Ovary (tissue), 9 donors: ENCODE measurements around the gene SH3BGRL3. TPM values are rescaled to one million over a fixed set of nuclear protein-coding genes. Genes with fewer than 3 reads are reported as not detected.

ENCODE experiments used
- DNase-seq, 5 donors: peaks; one replicate each; pipeline ENCODE4 v3.0.0-alpha.2; 2019 to 2020
- H3K27ac ChIP-seq, 2 donors: fragments of 200-600 bp; one replicate each; pipeline versions ENCODE4 v1.5.1 to v1.8.0; 2019 to 2022
- H3K27me3 ChIP-seq: fragments of 200-600 bp; one replicate; pipeline ENCODE4 v1.8.0; 2022
- H3K36me3 ChIP-seq: fragments of 200-600 bp; sonication (generic); one replicate; pipeline ENCODE4 v1.5.1; 2019
- H3K4me1 ChIP-seq: one replicate; pipeline ENCODE4 v1.8.1; 2013; ENCODE audit warnings: mild to moderate bottlenecking, moderate library complexity; ENCODE audit not compliant: insufficient read depth
- H3K4me3 ChIP-seq: fragments of 200-600 bp; sonication (generic); one replicate; pipeline ENCODE4 v1.5.1; 2017
- H3K9me3 ChIP-seq, 2 donors: fragments of 200-600 bp in 1 of 2; sonication (generic) in 1 of 2; one replicate each; pipeline versions ENCODE4 v1.5.1 to v1.8.1; 2013 to 2019; ENCODE audit warnings: mild to moderate bottlenecking in 1 of 2, moderate library complexity in 1 of 2
- CTCF ChIP-seq, 3 donors: fragments of 450-650 bp in 2 of 3; fragments of 200-600 bp in 1 of 3; IDR thresholded peaks; one replicate each; pipeline versions ENCODE4 v1.5.1 to v1.8.0; 2016 to 2022; ENCODE audit warnings: antibody characterized with exemption in 3 of 3, mild to moderate bottlenecking in 1 of 3
- EP300 ChIP-seq: sonication (generic); formaldehyde crosslinking; IDR thresholded peaks from one replicate; pipeline ENCODE4 v1.6.1; 2017; ENCODE audit warnings: antibody characterized with exemption
- POLR2A ChIP-seq: fragments of 450-650 bp; IDR thresholded peaks from one replicate; pipeline ENCODE4 v1.6.1; 2017; ENCODE audit warnings: antibody characterized with exemption, mild to moderate bottlenecking, moderate library complexity
- WGBS, 3 donors: extraction: QIAGEN DNeasy Blood & Tissue Kit in 1 of 3; methylation state at CpG; one replicate each; pipeline versions ENCODE4 v1.1.5 to v1.1.7; 2013 to 2017; 5-methylcytosine and 5-hydroxymethylcytosine counted together
- intact Hi-C, 4 donors: fragments of 100-400 bp; cut with DNase I; formaldehyde crosslinking; loops; one replicate each; pipeline versions ENCODE4 v1.11.0 to v1.15.1; 2022 to 2023
- polyA plus RNA-seq, 2 donors: library from polyadenylated mRNA; stranded (reverse); fragments of 200-250 nt in 1 of 2; fragments of 350-450 nt in 1 of 2; fragmentation: Illumina TruSeq in 1 of 2; extraction: RNeasy Lipid Tissue Mini Kit (QIAGEN cat#74804) in 1 of 2; gene quantifications; one replicate each; pipeline ENCODE4 v1.2.3, GENCODE V29; 2013 to 2014
- total RNA-seq, 7 donors: library from RNA; depleted of rRNA in 2 of 7; stranded (reverse); fragments of >200 nt in 2 of 7; fragmentation: NEBNext Ultra II Directional in 3 of 7; extraction: Animal tissue kit (Norgen Biotek cat#: 25700) in 3 of 7; gene quantifications; one replicate each; pipeline versions ENCODE4 v1.1.0 to v1.2.4, GENCODE V29; 2016 to 2023
- donor health status: DM: no; HTN: no; CAD: no; lungs with moderate emphysema.
- donor health status: DM: no; HTN: no; CAD: no.
- donor health status: Bipolar disorder and iron deficiency.
- donor health status: DM: yes; HTN: yes; CAD: no.
- donor health status: DM: no; HTN: no; CAD: no.
- donor health status: DM: yes; HTN: yes; CAD: no.

SH3BGRL3 gene
- total and polyA plus RNA-seq, 9 donors: 18.6 to 242 (median 58.3) TPM

- no peaks in the 10 kb centered on the region for H3K27me3 ChIP-seq
- no peak for TF ChIP-seq EP300
- TF ChIP-seq CTCF (IDR thresholded peaks at IDR 0.05): no peak
- no peak for TF ChIP-seq POLR2A
- peak in 1 of 5 donors; percentile 28 for DNase-seq
- WGBS, 3 donors: 43 to 52% (median 52%) methylated on average over 9 of the region's 9 CpGs
- no peaks in the 10 kb centered on the region for H3K36me3 ChIP-seq
- peaks cover 6% of the 10 kb centered on the region for H3K4me1 ChIP-seq
- no peaks in the 10 kb centered on the region for H3K9me3 ChIP-seq
- peak overlapping the region; percentile 80 for H3K4me3 ChIP-seq
- intact Hi-C loops: no loop called here
- H3K27ac ChIP-seq: peak overlapping the region; percentile 62 to 96
Observed at GRCh38 chr1:26278724-26279455, 996 bp upstream of the SH3BGRL3 start.

GRCh38 chr1:26280333-26281042 is 602 bp downstream of the SH3BGRL3 start:
- no peak for TF ChIP-seq EP300
- TF ChIP-seq CTCF (IDR thresholded peaks at IDR 0.05): no peak
- TF ChIP-seq POLR2A: no peak
- H3K27ac ChIP-seq: peak overlapping the region; percentile 62 to 96
- H3K36me3 ChIP-seq: no peaks in the 10 kb centered on the region
- no peaks in the 10 kb centered on the region for H3K9me3 ChIP-seq
- DNase-seq: peak in 3 of 5 donors; percentile 40 to 58 (median 52)
- no peaks in the 10 kb centered on the region for H3K27me3 ChIP-seq
- 20 to 28% (median 26%) methylated on average over 20 of the region's 20 CpGs for WGBS, 3 donors
- intact Hi-C loops: no loop called here
- H3K4me3 ChIP-seq: peak overlapping the region; percentile 80
- H3K4me1 ChIP-seq: peaks cover 6% of the 10 kb centered on the region

GRCh38 chr1:26281091-26281958 is 1.4 kb downstream of the SH3BGRL3 start:
- TF ChIP-seq POLR2A: no peak
- no peak for TF ChIP-seq CTCF (IDR thresholded peaks at IDR 0.05)
- no peak for TF ChIP-seq EP300
- Histone ChIP-seq H3K27ac (peak overlapping the region in 1 of 2 donors; percentile 58), H3K36me3 (no peaks in the 10 kb centered on the region), H3K4me3 (no peak overlapping the region), H3K27me3 (no peaks in the 10 kb centered on the region), H3K9me3 (no peaks in the 10 kb centered on the region), H3K4me1 (peaks cover 6% of the 10 kb centered on the region)
- intact Hi-C loops: no loop called here
- 90 to 94% (median 91%) methylated on average over 5 of the region's 5 CpGs for WGBS, 3 donors
- no peak for DNase-seq

GRCh38 chr1:26281971-26282370 is 2.1 kb downstream of the SH3BGRL3 start:
- no peak for TF ChIP-seq CTCF (IDR thresholded peaks at IDR 0.05)
- no peak for TF ChIP-seq EP300
- no peak for TF ChIP-seq POLR2A
- H3K36me3 ChIP-seq: no peaks in the 10 kb centered on the region
- DNase-seq: peak in 4 of 5 donors; percentile 55 to 72 (median 68)
- no peaks in the 10 kb centered on the region for H3K27me3 ChIP-seq
- intact Hi-C loops: no loop called here
- 10 to 23% (median 14%) methylated on average over 11 to 15 of the region's 15 CpGs for WGBS, 3 donors
- H3K9me3 ChIP-seq: no peaks in the 10 kb centered on the region
- H3K27ac ChIP-seq: peak overlapping the region in 1 of 2 donors; percentile 58
- H3K4me3 ChIP-seq: no peak overlapping the region
- peaks cover 6% of the 10 kb centered on the region for H3K4me1 ChIP-seq
